Measurements from ENCODE around the gene WDR27.

GRCh38 chr6:169411296-169411695, 290.5 kb downstream of the WDR27 start:
- no peak for TF ChIP-seq TCF12 (IDR thresholded peaks at IDR 0.05; ENCODE audit: low read depth)
- TF ChIP-seq EP300 (IDR thresholded peaks at IDR 0.05; ENCODE audit: borderline replicate concordance), result no peak
- TF ChIP-seq CREB1 (IDR thresholded peaks at IDR 0.05; ENCODE audit: low read depth), result no peak
- TF ChIP-seq TAF1 (IDR thresholded peaks at IDR 0.05; ENCODE audit: low read depth), result no peak
- no peak for TF ChIP-seq EGR1 (IDR thresholded peaks at IDR 0.05)
- TF ChIP-seq NFIC (IDR thresholded peaks at IDR 0.05), result no peak
- TF ChIP-seq ZBTB7A (IDR thresholded peaks at IDR 0.05; ENCODE audit: low read depth), result no peak
- TF ChIP-seq USF1 (IDR thresholded peaks at IDR 0.05), result no peak
